HAP-1 (cell line): ENCODE data around the gene CDC42EP3.

ENCODE experiments used
- DNase-seq, 2 experiments: peaks; one replicate each; pipeline ENCODE4 v3.0.0-alpha.2; 2016 to 2020; ENCODE audit warnings: low spot score in 2 of 2
- H3K27me3 ChIP-seq: fragments of 250-450 bp; sonication (Bioruptor Pico); 2 replicates; pipeline ENCODE4 v1.5.1; 2020; ENCODE audit warnings: low read depth, mild to moderate bottlenecking, moderate library complexity
- H3K36me3 ChIP-seq: fragments of 250-450 bp; sonication (Bioruptor Pico); replicated peaks from 2 replicates; pipeline ENCODE4 v1.5.1; 2020; ENCODE audit warnings: mild to moderate bottlenecking
- H3K4me1 ChIP-seq: fragments of 250-450 bp; sonication (Bioruptor Pico); 2 replicates; pipeline ENCODE4 v1.5.1; 2020; ENCODE audit warnings: mild to moderate bottlenecking
- H3K4me3 ChIP-seq: fragments of 250-450 bp; sonication (Bioruptor Pico); 2 replicates; pipeline ENCODE4 v1.5.1; 2020; ENCODE audit warnings: mild to moderate bottlenecking, moderate library complexity
- H3K9me3 ChIP-seq: fragments of 250-450 bp; sonication (Bioruptor Pico); 2 replicates; pipeline ENCODE4 v1.5.1; 2020; ENCODE audit warnings: mild to moderate bottlenecking, moderate library complexity
- in situ Hi-C: fragments of 300-500 bp; cut with MboI; formaldehyde crosslinking; loops from 3 replicates; pipeline ENCODE4 v1.14.3; 2020; ENCODE audit warnings: low sequenced_read_pairs, inconsistent platforms, mixed read lengths

The CDC42EP3 gene

GRCh38 chr2:37601569-37601968, 69.9 kb downstream of the CDC42EP3 start:
- Histone ChIP-seq H3K36me3 (no peaks in the 10 kb centered on the region), H3K4me3 (no peak overlapping the region), H3K9me3 (no peaks in the 10 kb centered on the region), H3K27me3 (peaks cover 3% of the 10 kb centered on the region; the same call in 1 of the 2 replicates), H3K4me1 (no peaks in the 10 kb centered on the region)
- no peak for DNase-seq
- in situ Hi-C loops = no loop called here

GRCh38 chr2:37600735-37601134, 70.7 kb downstream of the CDC42EP3 start:
- Histone ChIP-seq H3K4me3 (no peak overlapping the region), H3K4me1 (no peaks in the 10 kb centered on the region), H3K27me3 (peaks cover 3% of the 10 kb centered on the region; the same call in 1 of the 2 replicates), H3K9me3 (no peaks in the 10 kb centered on the region), H3K36me3 (no peaks in the 10 kb centered on the region)
- no peak for DNase-seq
- in situ Hi-C loops = no loop called here

GRCh38 chr2:37599688-37600525, 71.5 kb downstream of the CDC42EP3 start:
- Histone ChIP-seq H3K36me3 (no peaks in the 10 kb centered on the region), H3K9me3 (peaks cover 1% of the 10 kb centered on the region), H3K4me1 (no peaks in the 10 kb centered on the region), H3K4me3 (no peak overlapping the region), H3K27me3 (peaks cover 3% of the 10 kb centered on the region; the same call in 1 of the 2 replicates)
- in situ Hi-C loops = no loop called here
- no peak for DNase-seq

GRCh38 chr2:37593694-37594093, 77.7 kb downstream of the CDC42EP3 start:
- H3K4me3 ChIP-seq = no peak overlapping the region
- H3K36me3 ChIP-seq = no peaks in the 10 kb centered on the region
- H3K9me3 ChIP-seq = peaks cover 4% of the 10 kb centered on the region
- H3K27me3 ChIP-seq = no peaks in the 10 kb centered on the region
- in situ Hi-C loops = no loop called here
- DNase-seq = no peak
- H3K4me1 ChIP-seq = no peaks in the 10 kb centered on the region

GRCh38 chr2:37593024-37593423, 78.4 kb downstream of the CDC42EP3 start:
- DNase-seq = no peak
- H3K4me3 ChIP-seq = no peak overlapping the region
- no peaks in the 10 kb centered on the region for H3K4me1 ChIP-seq
- H3K9me3 ChIP-seq = peaks cover 4% of the 10 kb centered on the region
- in situ Hi-C loops = no loop called here
- no peaks in the 10 kb centered on the region for H3K36me3 ChIP-seq
- H3K27me3 ChIP-seq = no peaks in the 10 kb centered on the region
